ENCODE data around the gene OR2B6.

Gene OR2B6

GRCh38 chr6:28000351-28001045 is 43.5 kb downstream of the OR2B6 start:
- Histone ChIP-seq H3K36me3 (ENCODE audit: control insufficient read depth, low read depth, low read length) (no peaks in the 10 kb centered on the region), H3K9ac (ENCODE audit: low read length) (no peak overlapping the region), H3K4me1 (ENCODE audit: control insufficient read depth, low read depth, low read length) (peaks cover 36% of the 10 kb centered on the region), H3K9me3 (ENCODE audit: control insufficient read depth, low read depth, low read length) (no peaks in the 10 kb centered on the region), H3K4me3 (ENCODE audit: low read length) (no peak overlapping the region), H3K27me3 (ENCODE audit: control insufficient read depth, insufficient read depth, low read length) (no peaks in the 10 kb centered on the region), H3K27ac (ENCODE audit: low read length) (no peak overlapping the region)

DNA sequence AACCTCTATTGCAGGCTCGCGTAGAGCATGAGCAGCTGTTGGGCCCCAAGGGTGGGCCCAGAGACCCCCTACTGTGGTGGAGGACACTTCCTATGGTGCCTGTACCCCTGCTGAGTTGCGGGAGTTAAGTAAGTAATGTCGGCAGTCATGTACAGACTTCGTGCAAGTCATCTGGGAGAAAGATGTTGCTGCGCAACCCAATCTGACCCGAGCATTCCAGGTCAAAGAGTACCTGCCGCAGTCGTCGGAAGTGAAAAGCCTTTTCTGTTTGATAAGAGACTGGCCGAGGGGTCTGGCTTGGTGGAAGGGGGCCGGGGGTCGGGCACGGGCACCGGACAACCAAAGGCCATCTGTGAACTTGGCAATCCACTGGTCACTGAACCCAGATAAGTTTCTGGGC is 44.3 kb downstream of the OR2B6 start:
- Histone ChIP-seq H3K27ac (ENCODE audit: low read length) (no peak overlapping the region), H3K36me3 (ENCODE audit: control insufficient read depth, low read depth, low read length) (no peaks in the 10 kb centered on the region), H3K4me3 (ENCODE audit: low read length) (no peak overlapping the region), H3K27me3 (ENCODE audit: control insufficient read depth, insufficient read depth, low read length) (no peaks in the 10 kb centered on the region), H3K4me1 (ENCODE audit: control insufficient read depth, low read depth, low read length) (peaks cover 44% of the 10 kb centered on the region), H3K9ac (ENCODE audit: low read length) (no peak overlapping the region), H3K9me3 (ENCODE audit: control insufficient read depth, low read depth, low read length) (no peaks in the 10 kb centered on the region)

DNA sequence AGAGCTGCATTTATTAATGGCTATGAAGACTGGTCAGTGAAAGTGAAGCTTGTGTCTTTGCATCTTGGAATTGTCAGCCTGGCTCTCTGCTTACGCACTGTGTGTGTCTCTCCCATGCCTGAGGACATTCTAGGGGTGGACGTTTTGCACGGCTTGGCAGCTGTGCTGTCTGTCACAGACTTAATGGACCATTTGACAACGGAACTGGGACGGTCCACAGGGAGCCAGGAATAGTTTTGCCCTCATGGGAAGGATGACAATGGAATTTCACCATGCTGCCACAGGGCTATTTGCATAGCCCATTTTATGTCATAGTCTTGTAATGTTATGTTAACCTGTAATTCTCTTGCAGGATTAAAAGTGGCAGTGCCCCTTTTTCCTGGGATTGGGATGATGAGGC is 44.7 kb downstream of the OR2B6 start:
- Histone ChIP-seq H3K27ac (ENCODE audit: low read length) (no peak overlapping the region), H3K9ac (ENCODE audit: low read length) (no peak overlapping the region), H3K36me3 (ENCODE audit: control insufficient read depth, low read depth, low read length) (no peaks in the 10 kb centered on the region), H3K9me3 (ENCODE audit: control insufficient read depth, low read depth, low read length) (no peaks in the 10 kb centered on the region), H3K4me1 (ENCODE audit: control insufficient read depth, low read depth, low read length) (peaks cover 46% of the 10 kb centered on the region), H3K27me3 (ENCODE audit: control insufficient read depth, insufficient read depth, low read length) (no peaks in the 10 kb centered on the region), H3K4me3 (ENCODE audit: low read length) (no peak overlapping the region)

GRCh38 chr6:28002161-28002560 is 45.1 kb downstream of the OR2B6 start:
- H3K4me3 ChIP-seq (ENCODE audit: low read length) = no peak overlapping the region
- H3K4me1 ChIP-seq (ENCODE audit: control insufficient read depth, low read depth, low read length) = peaks cover 46% of the 10 kb centered on the region
- no peaks in the 10 kb centered on the region for H3K27me3 ChIP-seq (ENCODE audit: control insufficient read depth, insufficient read depth, low read length)
- no peak overlapping the region for H3K27ac ChIP-seq (ENCODE audit: low read length)
- no peaks in the 10 kb centered on the region for H3K9me3 ChIP-seq (ENCODE audit: control insufficient read depth, low read depth, low read length)
- no peak overlapping the region for H3K9ac ChIP-seq (ENCODE audit: low read length)
- no peaks in the 10 kb centered on the region for H3K36me3 ChIP-seq (ENCODE audit: control insufficient read depth, low read depth, low read length)

GRCh38 chr6:28003059-28003458 is 46.0 kb downstream of the OR2B6 start:
- H3K36me3 ChIP-seq (ENCODE audit: control insufficient read depth, low read depth, low read length) = no peaks in the 10 kb centered on the region
- H3K27me3 ChIP-seq (ENCODE audit: control insufficient read depth, insufficient read depth, low read length) = no peaks in the 10 kb centered on the region
- no peak overlapping the region for H3K27ac ChIP-seq (ENCODE audit: low read length)
- H3K9me3 ChIP-seq (ENCODE audit: control insufficient read depth, low read depth, low read length) = no peaks in the 10 kb centered on the region
- H3K4me1 ChIP-seq (ENCODE audit: control insufficient read depth, low read depth, low read length) = peaks cover 46% of the 10 kb centered on the region
- no peak overlapping the region for H3K4me3 ChIP-seq (ENCODE audit: low read length)
- H3K9ac ChIP-seq (ENCODE audit: low read length) = no peak overlapping the region

DNA sequence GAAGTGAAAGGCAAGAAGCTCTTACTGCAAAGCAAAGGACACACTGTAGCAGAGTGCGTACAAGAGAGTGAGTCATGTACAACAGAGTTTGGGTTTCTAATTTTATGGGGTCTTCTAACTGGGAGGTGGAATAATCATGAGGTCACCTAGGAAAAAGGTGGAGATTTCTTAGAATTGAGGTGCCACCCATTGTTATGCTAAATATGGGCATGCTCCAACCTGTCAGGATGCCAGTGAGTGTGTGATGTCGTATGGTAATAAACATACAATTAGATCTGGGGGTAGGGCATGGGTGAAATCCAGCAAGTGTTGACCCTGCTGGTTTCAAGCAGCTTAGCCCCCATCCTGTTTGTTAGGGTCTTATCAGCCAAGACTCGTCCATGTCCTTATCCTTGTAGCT is 46.6 kb downstream of the OR2B6 start:
- Histone ChIP-seq H3K4me1 (ENCODE audit: control insufficient read depth, low read depth, low read length) (peaks cover 46% of the 10 kb centered on the region), H3K4me3 (ENCODE audit: low read length) (no peak overlapping the region), H3K27me3 (ENCODE audit: control insufficient read depth, insufficient read depth, low read length) (no peaks in the 10 kb centered on the region), H3K27ac (ENCODE audit: low read length) (no peak overlapping the region), H3K9ac (ENCODE audit: low read length) (no peak overlapping the region), H3K9me3 (ENCODE audit: control insufficient read depth, low read depth, low read length) (no peaks in the 10 kb centered on the region), H3K36me3 (ENCODE audit: control insufficient read depth, low read depth, low read length) (no peaks in the 10 kb centered on the region)

DNA sequence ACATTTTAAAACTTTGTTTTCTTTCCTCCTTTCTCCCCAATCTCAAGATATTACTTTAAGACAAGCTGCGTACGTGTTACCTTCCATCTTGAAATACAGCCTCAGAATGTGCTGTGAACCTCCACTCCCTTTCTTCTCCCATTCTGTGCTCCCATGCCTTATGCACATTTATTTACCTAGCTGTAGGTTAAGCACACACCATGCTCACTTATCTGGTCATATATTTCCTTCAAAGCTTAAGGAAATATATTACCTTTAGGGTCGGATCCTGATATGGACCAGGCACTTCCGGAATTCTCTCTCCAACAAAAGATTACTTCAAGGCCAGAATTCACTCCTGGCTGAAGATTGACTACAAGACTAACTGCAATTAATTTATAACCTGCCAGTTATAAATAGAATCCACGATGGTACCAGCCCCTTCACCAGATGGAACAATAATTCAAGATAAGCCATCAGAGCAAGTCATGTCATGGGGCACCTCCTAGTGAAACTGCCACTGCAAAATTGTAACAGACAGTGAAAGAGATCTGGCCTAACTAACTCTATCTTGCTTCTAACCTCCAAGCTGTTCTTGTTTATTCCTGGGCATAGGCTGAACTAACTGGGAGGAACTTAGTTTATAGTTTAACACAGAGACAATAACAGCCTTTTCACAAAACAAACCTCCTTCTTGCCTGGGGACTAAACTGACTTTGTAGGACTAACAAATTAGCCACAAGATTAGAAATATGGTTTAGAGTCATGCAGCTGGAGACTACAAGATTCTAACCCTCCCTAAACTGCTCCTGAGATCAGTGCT is 47.5 kb downstream of the OR2B6 start:
- peak overlapping the region; percentile 1 for H3K4me3 ChIP-seq (ENCODE audit: low read length)
- no peaks in the 10 kb centered on the region for H3K9me3 ChIP-seq (ENCODE audit: control insufficient read depth, low read depth, low read length)
- peak overlapping the region; percentile 4 for H3K27ac ChIP-seq (ENCODE audit: low read length)
- no peaks in the 10 kb centered on the region for H3K27me3 ChIP-seq (ENCODE audit: control insufficient read depth, insufficient read depth, low read length)
- no peaks in the 10 kb centered on the region for H3K36me3 ChIP-seq (ENCODE audit: control insufficient read depth, low read depth, low read length)
- H3K4me1 ChIP-seq (ENCODE audit: control insufficient read depth, low read depth, low read length) = peaks cover 46% of the 10 kb centered on the region
- H3K9ac ChIP-seq (ENCODE audit: low read length) = no peak overlapping the region

GRCh38 chr6:28005152-28005890 is 48.3 kb downstream of the OR2B6 start:
- no peaks in the 10 kb centered on the region for H3K9me3 ChIP-seq (ENCODE audit: control insufficient read depth, low read depth, low read length)
- H3K36me3 ChIP-seq (ENCODE audit: control insufficient read depth, low read depth, low read length) = no peaks in the 10 kb centered on the region
- peak overlapping the region; percentile 41 for H3K9ac ChIP-seq (ENCODE audit: low read length)
- peaks cover 46% of the 10 kb centered on the region for H3K4me1 ChIP-seq (ENCODE audit: control insufficient read depth, low read depth, low read length)
- no peaks in the 10 kb centered on the region for H3K27me3 ChIP-seq (ENCODE audit: control insufficient read depth, insufficient read depth, low read length)
- H3K4me3 ChIP-seq (ENCODE audit: low read length) = peak overlapping the region; percentile 1
- peak overlapping the region; percentile 54 for H3K27ac ChIP-seq (ENCODE audit: low read length)

GRCh38 chr6:28005975-28006374 is 48.9 kb downstream of the OR2B6 start:
- no peaks in the 10 kb centered on the region for H3K27me3 ChIP-seq (ENCODE audit: control insufficient read depth, insufficient read depth, low read length)
- peak overlapping the region; percentile 41 for H3K9ac ChIP-seq (ENCODE audit: low read length)
- no peaks in the 10 kb centered on the region for H3K36me3 ChIP-seq (ENCODE audit: control insufficient read depth, low read depth, low read length)
- H3K27ac ChIP-seq (ENCODE audit: low read length) = peak overlapping the region; percentile 54
- H3K4me1 ChIP-seq (ENCODE audit: control insufficient read depth, low read depth, low read length) = peaks cover 46% of the 10 kb centered on the region
- H3K9me3 ChIP-seq (ENCODE audit: control insufficient read depth, low read depth, low read length) = no peaks in the 10 kb centered on the region
- peak overlapping the region; percentile 1 for H3K4me3 ChIP-seq (ENCODE audit: low read length)

Data from iPS-18a (cell line).